Heart left ventricle (tissue), 13 donors: ENCODE results near the gene SH3D19.

Experiments used
- CTCF ChIP-seq, 12 donors: fragments of 200-600 bp; sonication (generic) in 4 of 12; IDR thresholded peaks; one replicate each; pipeline versions ENCODE4 v1.5.0 to v1.8.0; 2018 to 2022; ENCODE audit warnings: antibody characterized with exemption in 12 of 12, mild to moderate bottlenecking in 5 of 12
- POLR2A ChIP-seq, 2 donors: fragments of 450-650 bp; IDR thresholded peaks; one replicate each; pipeline ENCODE4 v1.6.1; 2017; ENCODE audit warnings: antibody characterized with exemption in 2 of 2, mild to moderate bottlenecking in 2 of 2, moderate library complexity in 2 of 2
- donor health status: ischemic (EF 13 %, LVEDD 7.1; RV severe dilation, severe dysfunction).
- donor health status: DM: no; HTN: yes; CAD: no.
- donor health status: DM: no; HTN: no; CAD: no.
- donor health status: ischemic (EF 25% LVEDD 6.9; RV normal size, moderate dysfunction).
- donor health status: ischemic (EF 25% LVEDD 5.7; RV mildly dilated, moderate dysfunction).
- donor health status: ischemic (EF 35%, LVEDD 5.7; RV mildly dilated, moderate dysfunction).
- donor health status: nonischemic (EF 11% LVEDD 7.7; RV severe dilation, severe dysfunction).
- donor health status: DM: yes; HTN: yes; CAD: no.
- donor health status: PGD.
- donor health status: ischemic (EF 29% LVEDD 5.4; RV normal size, mild dysfunction).
- donor health status: nonischemic (EF 23%, LVEDD 6.1; RV moderate dilation, normal function).

- no peak for TF ChIP-seq CTCF (IDR thresholded peaks at IDR 0.05)
- TF ChIP-seq POLR2A (IDR thresholded peaks at IDR 0.05) = no peak
Measured at GRCh38 chr4:151202851-151203455, 122.5 kb downstream of the SH3D19 start.
